Hepatic stellate cell (primary cell): ENCODE measurements around the gene SEPTIN1.
"Not testable (repeated sequence)": the region's sequence is repeated elsewhere in the genome, so short reads cannot be mapped to it uniquely, and the experiment has no call there.

Experiments
- DNase-seq: peaks from one replicate; pipeline ENCODE4 v3.0.0; 2011; ENCODE audit warnings: low spot score

The SEPTIN1 gene

GRCh38 chr16:30357715-30358576 lies 24.4 kb downstream of the SEPTIN1 start:
- DNase-seq: no peak

GRCh38 chr16:30357085-30357714 lies 25.2 kb downstream of the SEPTIN1 start:
- no peak for DNase-seq

GRCh38 chr16:30356401-30357084 lies 25.8 kb downstream of the SEPTIN1 start:
- no peak for DNase-seq

GRCh38 chr16:30355954-30356308 lies 26.4 kb downstream of the SEPTIN1 start:
- DNase-seq: no peak

GRCh38 chr16:30355144-30355953 lies 27.0 kb downstream of the SEPTIN1 start, which contains the start of gene CD2BP2:
Gene CD2BP2, minus strand, starts transcription at chr16:30355308. Its CDS starts 627 bp downstream, at chr16:30354681.
- peak; percentile 96 for DNase-seq

- no peak for DNase-seq
These were observed 27.8 kb downstream of the SEPTIN1 start for GRCh38 chr16:30354423-30355143.

GRCh38 chr16:30353438-30354129 lies 28.8 kb downstream of the SEPTIN1 start:
- DNase-seq: no peak

- no peak for DNase-seq
These were observed 29.6 kb downstream of the SEPTIN1 start for GRCh38 chr16:30352488-30353401.

- DNase-seq: peak; percentile 58
These were observed 30.6 kb downstream of the SEPTIN1 start for GRCh38 chr16:30351586-30352419.

GRCh38 chr16:30351001-30351441 lies 31.3 kb downstream of the SEPTIN1 start:
- no peak for DNase-seq

- no peak for DNase-seq
These were observed 32.1 kb downstream of the SEPTIN1 start for GRCh38 chr16:30350134-30350871.

GRCh38 chr16:30349675-30350074 lies 32.7 kb downstream of the SEPTIN1 start:
- DNase-seq: no peak

- no peak for DNase-seq
These were observed 33.4 kb downstream of the SEPTIN1 start for GRCh38 chr16:30348929-30349328.

GRCh38 chr16:30348113-30348512 lies 34.2 kb downstream of the SEPTIN1 start:
- DNase-seq: no peak

- no peak for DNase-seq
These were observed 36.1 kb downstream of the SEPTIN1 start for GRCh38 chr16:30346286-30346685.

- not testable (repeated sequence) for DNase-seq
These were observed 38.9 kb downstream of the SEPTIN1 start for GRCh38 chr16:30343491-30343820.

GRCh38 chr16:30342751-30343490 lies 39.4 kb downstream of the SEPTIN1 start:
- DNase-seq: no peak
